Omental fat pad (tissue), 4 donors: Measurements from ENCODE around the gene PLCG2. TPM values are rescaled to one million over a fixed set of nuclear protein-coding genes. Genes with fewer than 3 reads are reported as not detected.

Experiments used
- ATAC-seq: fragments of 150-250 bp; one replicate; pipeline ENCODE4 v1.9.1; 2016; ENCODE audit warnings: mild to moderate bottlenecking, moderate library complexity; ENCODE audit not compliant: low FRiP score
- DNase-seq: peaks from one replicate; pipeline ENCODE4 v3.0.0-alpha.2; 2019; ENCODE audit warnings: low spot score
- total RNA-seq, 4 donors: library from RNA; depleted of rRNA; stranded (reverse); fragments of >200 nt; gene quantifications; one replicate each; pipeline ENCODE4 v1.1.0, GENCODE V29; 2016
- TF ChIP-seq, protein P1 (sequence below), 3 donors: fragments of 450-650 bp; IDR thresholded peaks; one replicate each; pipeline ENCODE4 v1.5.1; 2016 to 2017; ENCODE audit warnings: antibody characterized with exemption in 3 of 3, mild to moderate bottlenecking in 3 of 3, moderate library complexity in 2 of 3

The PLCG2 gene
- total RNA-seq, 4 donors from 2014 or later: 8.3 to 59.6 (median 19.9) TPM

DNA sequence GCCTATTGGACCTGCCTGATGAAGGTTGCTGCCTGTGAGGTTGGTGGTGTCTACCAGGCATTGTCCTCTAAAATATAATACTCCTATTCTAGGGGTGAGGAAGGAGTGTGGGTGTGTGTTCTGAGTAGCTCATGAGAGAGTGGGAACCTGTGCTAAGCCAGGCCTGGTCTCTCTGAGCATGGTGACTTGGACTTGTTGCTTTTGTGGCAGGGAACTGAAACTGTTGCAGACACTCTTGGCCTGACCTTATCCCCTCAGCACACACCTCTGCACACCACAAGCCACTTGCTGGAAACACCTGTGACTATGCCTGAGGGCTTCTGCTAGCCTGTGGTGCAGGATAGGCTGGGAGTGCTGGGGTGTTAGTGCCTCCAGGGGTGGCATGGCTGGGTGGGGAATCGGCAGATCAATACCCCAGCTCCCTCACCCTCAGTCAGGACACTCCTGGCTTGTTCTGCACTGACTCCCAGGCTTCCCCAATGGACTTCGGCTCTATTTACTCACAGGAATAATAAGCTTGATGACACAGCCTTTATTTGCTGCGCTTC, 29.9 kb downstream of the PLCG2 start:
- DNase-seq (no peak), ATAC-seq (no peak)
- TF ChIP-seq, protein P1, sequence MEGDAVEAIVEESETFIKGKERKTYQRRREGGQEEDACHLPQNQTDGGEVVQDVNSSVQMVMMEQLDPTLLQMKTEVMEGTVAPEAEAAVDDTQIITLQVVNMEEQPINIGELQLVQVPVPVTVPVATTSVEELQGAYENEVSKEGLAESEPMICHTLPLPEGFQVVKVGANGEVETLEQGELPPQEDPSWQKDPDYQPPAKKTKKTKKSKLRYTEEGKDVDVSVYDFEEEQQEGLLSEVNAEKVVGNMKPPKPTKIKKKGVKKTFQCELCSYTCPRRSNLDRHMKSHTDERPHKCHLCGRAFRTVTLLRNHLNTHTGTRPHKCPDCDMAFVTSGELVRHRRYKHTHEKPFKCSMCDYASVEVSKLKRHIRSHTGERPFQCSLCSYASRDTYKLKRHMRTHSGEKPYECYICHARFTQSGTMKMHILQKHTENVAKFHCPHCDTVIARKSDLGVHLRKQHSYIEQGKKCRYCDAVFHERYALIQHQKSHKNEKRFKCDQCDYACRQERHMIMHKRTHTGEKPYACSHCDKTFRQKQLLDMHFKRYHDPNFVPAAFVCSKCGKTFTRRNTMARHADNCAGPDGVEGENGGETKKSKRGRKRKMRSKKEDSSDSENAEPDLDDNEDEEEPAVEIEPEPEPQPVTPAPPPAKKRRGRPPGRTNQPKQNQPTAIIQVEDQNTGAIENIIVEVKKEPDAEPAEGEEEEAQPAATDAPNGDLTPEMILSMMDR (IDR thresholded peaks at IDR 0.05): no peak

DNA sequence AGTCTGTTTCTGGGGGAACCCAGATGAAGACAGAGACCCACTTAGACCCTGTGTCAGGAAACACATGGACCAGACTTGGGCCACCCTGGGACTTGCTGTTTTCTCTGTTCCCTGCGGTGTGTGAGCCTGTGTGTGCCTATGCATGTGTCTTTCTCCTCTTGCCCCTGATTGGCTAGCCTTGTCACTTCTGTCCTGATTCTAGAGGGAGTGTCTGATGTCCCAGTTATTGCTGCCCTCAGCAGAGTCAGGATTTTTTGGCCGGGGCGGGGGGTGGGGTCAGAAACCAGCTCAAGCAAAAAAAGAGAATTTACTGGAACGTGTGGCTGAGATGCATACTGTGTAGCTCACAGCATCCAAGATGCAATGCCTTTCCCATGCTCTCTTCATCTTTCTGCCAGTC, 30.5 kb downstream of the PLCG2 start:
- no peak for DNase-seq
- TF ChIP-seq, protein P1 (IDR thresholded peaks at IDR 0.05): no peak
- no peak for ATAC-seq

DNA sequence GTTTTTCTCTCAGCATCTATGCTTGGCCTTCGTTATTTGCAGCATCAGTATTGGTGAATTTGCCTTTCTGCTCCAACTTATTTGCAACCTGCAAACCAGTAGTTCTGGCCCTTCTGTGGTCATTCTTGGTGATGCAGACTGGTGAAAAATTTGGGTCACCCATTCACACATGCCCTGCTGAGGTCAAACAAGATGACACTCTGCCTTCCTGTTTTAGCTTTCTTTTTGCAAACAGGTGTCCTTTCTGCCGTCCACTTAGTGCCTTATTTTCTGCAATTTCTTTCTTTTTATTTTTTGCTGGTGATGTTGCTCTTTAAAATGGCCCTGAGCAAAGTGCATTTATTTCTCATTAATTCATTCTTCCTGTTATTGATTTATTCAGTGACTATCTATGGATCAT, 31.3 kb downstream of the PLCG2 start:
- ATAC-seq: no peak
- TF ChIP-seq, protein P1 (IDR thresholded peaks at IDR 0.05): no peak
- DNase-seq: no peak

DNA sequence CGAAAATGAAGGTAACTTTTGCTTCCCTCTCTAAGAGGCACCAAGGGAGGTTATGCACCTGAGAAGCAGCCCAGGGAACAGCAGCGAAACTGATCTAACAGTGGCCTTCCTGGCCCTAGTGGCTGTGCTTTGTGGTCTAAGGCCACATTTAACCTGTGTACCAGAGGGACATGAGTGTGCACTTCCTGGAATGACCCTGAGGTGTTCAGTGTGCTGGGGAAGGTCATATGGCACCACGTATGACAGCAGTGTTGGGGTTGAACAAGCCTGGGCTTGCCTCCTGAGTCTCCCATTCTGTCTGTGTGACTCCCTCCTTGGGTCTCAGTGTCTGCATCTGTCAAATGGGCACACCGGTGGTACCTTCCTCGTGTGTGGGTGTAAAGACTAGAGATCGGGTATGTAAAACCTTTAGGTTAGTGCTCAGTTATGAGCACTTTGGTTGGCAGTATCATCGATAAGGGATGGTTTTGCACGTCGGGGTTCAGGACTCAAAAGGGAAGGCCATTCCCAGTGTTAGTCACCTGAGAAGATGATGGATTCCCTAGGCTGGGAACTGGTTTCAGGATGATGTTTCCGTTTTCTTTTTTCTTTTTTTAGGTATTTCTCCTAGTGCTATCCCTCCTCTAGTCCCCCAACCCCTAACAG, 31.9 kb downstream of the PLCG2 start:
- TF ChIP-seq, protein P1 (IDR thresholded peaks at IDR 0.05): no peak
- DNase-seq (no peak), ATAC-seq (no peak)

DNA sequence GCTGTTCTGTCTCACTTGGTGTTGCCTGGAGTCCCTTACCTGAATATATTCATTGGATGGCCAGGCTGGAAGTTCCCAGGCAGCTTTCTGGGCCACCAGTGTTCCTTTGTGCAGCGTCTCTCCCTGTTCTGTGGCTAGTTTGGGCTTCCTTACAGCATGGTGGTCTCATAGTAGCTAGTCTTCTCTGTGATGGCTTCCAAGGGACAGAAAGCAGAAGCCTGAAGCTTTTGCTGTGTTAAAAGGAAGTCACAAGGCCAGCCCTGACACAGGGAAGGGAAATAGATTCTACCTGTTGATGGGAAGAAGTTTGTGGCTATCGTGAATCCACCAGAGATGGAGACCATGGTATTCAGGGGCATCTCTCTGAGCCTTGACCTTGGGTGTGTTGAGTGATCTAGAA, 34.6 kb downstream of the PLCG2 start:
- TF ChIP-seq, protein P1 (IDR thresholded peaks at IDR 0.05): no peak
- DNase-seq (no peak), ATAC-seq (no peak)

DNA sequence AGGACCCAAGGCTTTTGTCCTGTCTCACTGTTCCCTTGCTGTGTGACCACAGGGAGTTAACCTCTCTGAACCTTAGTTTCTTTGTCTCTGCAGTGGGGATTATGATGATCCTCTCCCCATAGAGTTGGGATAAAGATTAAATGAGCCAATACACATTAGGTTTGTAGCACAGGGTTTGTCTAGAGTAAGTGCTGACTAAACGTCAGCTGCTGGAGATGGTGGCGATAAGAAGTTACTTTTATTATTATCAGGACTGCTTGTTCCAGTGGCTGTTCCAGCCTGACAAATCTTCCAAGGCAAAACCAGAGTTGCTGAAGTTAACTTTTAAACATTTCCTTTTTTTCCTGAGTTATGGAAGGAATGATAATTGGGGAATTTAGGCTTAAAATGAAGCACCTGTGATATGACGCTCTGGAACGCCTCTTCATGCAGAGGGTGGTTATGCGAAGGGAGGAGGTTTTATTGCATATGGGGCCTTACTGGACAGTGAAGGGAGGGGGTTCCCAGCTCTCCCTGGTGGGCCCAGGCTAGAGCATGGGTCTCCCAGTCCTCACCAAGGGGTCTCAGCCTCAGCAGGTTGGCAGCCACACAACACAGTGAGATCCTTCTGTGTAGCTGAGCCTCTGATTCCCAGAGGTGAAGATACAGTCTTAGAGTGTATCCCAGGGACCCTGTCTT, 35.8 kb downstream of the PLCG2 start:
- ATAC-seq (no peak), DNase-seq (no peak)
- TF ChIP-seq, protein P1 (IDR thresholded peaks at IDR 0.05): no peak

DNA sequence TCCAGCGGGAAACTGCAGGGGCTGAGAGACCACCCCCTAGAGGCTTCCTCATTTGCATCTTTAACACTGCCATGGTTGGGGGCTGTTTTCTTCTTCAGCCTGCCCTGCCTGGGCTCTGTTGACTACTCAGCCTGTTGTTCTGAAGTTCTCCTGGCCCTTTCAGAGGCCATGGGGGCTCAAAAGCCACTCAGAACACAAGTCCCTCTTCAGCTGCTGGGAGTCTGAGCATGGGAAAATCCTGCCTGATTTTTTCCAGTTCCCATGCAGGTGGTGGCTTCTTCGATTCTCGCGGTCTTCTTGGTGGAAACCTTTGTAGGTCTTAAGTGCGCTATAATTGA, 36.3 kb downstream of the PLCG2 start:
- no peak for ATAC-seq

More for the DNA sequence above, 36.3 kb downstream of the PLCG2 start:
- TF ChIP-seq, protein P1 (IDR thresholded peaks at IDR 0.05): no peak
- DNase-seq: no peak
